NT2/D1 (cell line): ENCODE data around the gene CCDC3.

Source experiments
- SUZ12 ChIP-seq: IDR thresholded peaks from 2 replicates; pipeline ENCODE4 v1.6.1; 2011; ENCODE audit not compliant: insufficient read length, insufficient read depth; ENCODE audit errors: extremely low read depth
- YY1 ChIP-seq: IDR thresholded peaks from 2 replicates; pipeline ENCODE4 v1.6.1; 2011; ENCODE audit not compliant: insufficient read length, insufficient read depth

DNA sequence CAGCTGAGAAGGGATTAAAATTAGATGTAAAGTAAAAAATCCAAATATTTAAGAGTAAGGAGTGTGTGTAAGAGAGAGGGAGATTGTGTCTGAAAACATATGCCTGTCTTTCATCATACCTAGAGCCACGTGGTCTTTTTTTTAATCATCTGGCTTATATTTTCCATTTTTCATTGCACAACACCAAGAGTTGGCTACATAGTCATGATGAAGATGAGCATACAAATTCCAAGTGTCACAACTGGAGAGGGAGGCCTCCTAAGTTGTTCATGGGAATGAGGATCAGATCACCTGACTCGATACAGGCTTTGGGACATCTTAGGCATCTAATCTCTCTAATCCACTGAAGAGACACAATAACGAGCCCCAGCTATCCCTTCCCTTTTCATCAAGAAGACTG lies 47.2 kb upstream of the CCDC3 start:
- TF ChIP-seq SUZ12: no peak
- TF ChIP-seq YY1: no peak
